Measurements from ENCODE around the gene NRCAM. TPM values are rescaled to one million over a fixed set of nuclear protein-coding genes. Genes with fewer than 3 reads are reported as not detected.
A peak's percentile ranks its signal among the peaks of the same experiment; 100 is the strongest.

Gene NRCAM
- polyA plus RNA-seq, 3 donors = not detected

GRCh38 chr7:108451296-108451848 is 4.9 kb downstream of the NRCAM start:
- no CpG with 5 or more reads among the region's 2 CpGs for WGBS (ENCODE audit: insufficient coverage)
- peaks cover 7 to 15% of the 10 kb centered on the region in 2 donors for H3K4me1 ChIP-seq (ENCODE audit: control insufficient read depth in 1 of 2, insufficient read depth in 2 of 2, low read length in 2 of 2)
- peaks cover 0 to 9% of the 10 kb centered on the region in 2 donors for H3K9me3 ChIP-seq (replicated peaks in 1 of 2; ENCODE audit: control insufficient read depth in 1 of 2, insufficient read depth in 1 of 2, low read length in 2 of 2)
- no peak overlapping the region for H3K4me3 ChIP-seq (replicated peaks in 1 of 3; ENCODE audit: low read depth in 2 of 3, low read length in 3 of 3)
- no peaks in the 10 kb centered on the region for H3K36me3 Mint-ChIP-seq
- H3K27ac Mint-ChIP-seq = no peak overlapping the region
- H3K79me2 ChIP-seq (ENCODE audit: insufficient read depth, low read length) = no peaks in the 10 kb centered on the region
- H4K20me1 ChIP-seq (ENCODE audit: insufficient read depth, low read length) = no peaks in the 10 kb centered on the region
- H2AFZ ChIP-seq (ENCODE audit: insufficient read depth, low read depth, low read length, poor library complexity, severe bottlenecking) = no peak overlapping the region
- no peaks in the 10 kb centered on the region for H3K36me3 ChIP-seq (replicated peaks in 1 of 2; ENCODE audit: control insufficient read depth in 1 of 2, insufficient read depth in 2 of 2, low read length in 2 of 2)
- no peak for TF ChIP-seq CTCF (IDR thresholded peaks at IDR 0.05)
- no peak overlapping the region for H3K27ac ChIP-seq (ENCODE audit: low read depth in 1 of 2, low read length in 2 of 2)
- H3K9ac ChIP-seq (ENCODE audit: insufficient read depth, low read length, poor library complexity, severe bottlenecking) = no peak overlapping the region
- peaks cover 0 to 9% (median 2%) of the 10 kb centered on the region in 7 donors for H3K9me3 Mint-ChIP-seq
- H3K27me3 ChIP-seq (ENCODE audit: control insufficient read depth in 2 of 2, insufficient read depth in 2 of 2, low read length in 2 of 2) = peaks cover 42 to 59% of the 10 kb centered on the region in 2 donors
- H3K4me3 Mint-ChIP-seq = peak overlapping the region in 1 of 2 donors; percentile 26
- intact Hi-C loops (cut with micrococcal nuclease) = no loop called here
- H3K4me1 Mint-ChIP-seq = peaks cover 5% of the 10 kb centered on the region
- H3K4me2 ChIP-seq (replicated peaks; ENCODE audit: extremely low read depth, low read length, poor library complexity, severe bottlenecking) = no peak overlapping the region
- no peak for DNase-seq
- peaks cover 46 to 64% (median 63%) of the 10 kb centered on the region in 3 donors for H3K27me3 Mint-ChIP-seq (ENCODE audit: low read depth in 3 of 3)

GRCh38 chr7:108450160-108450559 is 6.1 kb downstream of the NRCAM start:
- H3K27me3 ChIP-seq (ENCODE audit: control insufficient read depth in 2 of 2, insufficient read depth in 2 of 2, low read length in 2 of 2) = peaks cover 37 to 49% of the 10 kb centered on the region in 2 donors
- no peaks in the 10 kb centered on the region for H4K20me1 ChIP-seq (ENCODE audit: insufficient read depth, low read length)
- peaks cover 0 to 3% of the 10 kb centered on the region in 2 donors for H3K4me1 ChIP-seq (ENCODE audit: control insufficient read depth in 1 of 2, insufficient read depth in 2 of 2, low read length in 2 of 2)
- WGBS (ENCODE audit: insufficient coverage) = no CpG with 5 or more reads among the region's 1 CpG
- intact Hi-C loops (cut with micrococcal nuclease) = no loop called here
- H3K27ac ChIP-seq (ENCODE audit: low read depth in 1 of 2, low read length in 2 of 2) = no peak overlapping the region
- H3K9me3 ChIP-seq (replicated peaks in 1 of 2; ENCODE audit: control insufficient read depth in 1 of 2, insufficient read depth in 1 of 2, low read length in 2 of 2) = peaks cover 0 to 6% of the 10 kb centered on the region in 2 donors
- H2AFZ ChIP-seq (ENCODE audit: insufficient read depth, low read depth, low read length, poor library complexity, severe bottlenecking) = no peak overlapping the region
- Mint-ChIP-seq H3K27me3 (ENCODE audit: low read depth in 3 of 3) (peaks cover 40 to 56% (median 52%) of the 10 kb centered on the region in 3 donors), H3K36me3 (no peaks in the 10 kb centered on the region), H3K4me3 (no peak overlapping the region), H3K4me1 (peaks cover 3% of the 10 kb centered on the region), H3K9me3 (peaks cover 0 to 9% (median 0%) of the 10 kb centered on the region in 7 donors), H3K27ac (no peak overlapping the region)
- H3K9ac ChIP-seq (ENCODE audit: insufficient read depth, low read length, poor library complexity, severe bottlenecking) = no peak overlapping the region
- no peak overlapping the region for H3K4me3 ChIP-seq (replicated peaks in 1 of 3; ENCODE audit: low read depth in 2 of 3, low read length in 3 of 3)
- DNase-seq = no peak
- no peaks in the 10 kb centered on the region for H3K36me3 ChIP-seq (replicated peaks in 1 of 2; ENCODE audit: control insufficient read depth in 1 of 2, insufficient read depth in 2 of 2, low read length in 2 of 2)
- no peak for TF ChIP-seq CTCF (IDR thresholded peaks at IDR 0.05)
- H3K79me2 ChIP-seq (ENCODE audit: insufficient read depth, low read length) = no peaks in the 10 kb centered on the region
- no peak overlapping the region for H3K4me2 ChIP-seq (replicated peaks; ENCODE audit: extremely low read depth, low read length, poor library complexity, severe bottlenecking)

All from CD14-positive monocyte (primary cell).